NCI-H1105 treated with DMSO at 0.1 percent for 48 hours (cell line): ENCODE data around the gene ACE.

ENCODE experiments used
- DNase-seq: peaks from one replicate; lab custom pipeline; 2025; lab: John Stamatoyannopoulos, UW

ACE gene

DNA sequence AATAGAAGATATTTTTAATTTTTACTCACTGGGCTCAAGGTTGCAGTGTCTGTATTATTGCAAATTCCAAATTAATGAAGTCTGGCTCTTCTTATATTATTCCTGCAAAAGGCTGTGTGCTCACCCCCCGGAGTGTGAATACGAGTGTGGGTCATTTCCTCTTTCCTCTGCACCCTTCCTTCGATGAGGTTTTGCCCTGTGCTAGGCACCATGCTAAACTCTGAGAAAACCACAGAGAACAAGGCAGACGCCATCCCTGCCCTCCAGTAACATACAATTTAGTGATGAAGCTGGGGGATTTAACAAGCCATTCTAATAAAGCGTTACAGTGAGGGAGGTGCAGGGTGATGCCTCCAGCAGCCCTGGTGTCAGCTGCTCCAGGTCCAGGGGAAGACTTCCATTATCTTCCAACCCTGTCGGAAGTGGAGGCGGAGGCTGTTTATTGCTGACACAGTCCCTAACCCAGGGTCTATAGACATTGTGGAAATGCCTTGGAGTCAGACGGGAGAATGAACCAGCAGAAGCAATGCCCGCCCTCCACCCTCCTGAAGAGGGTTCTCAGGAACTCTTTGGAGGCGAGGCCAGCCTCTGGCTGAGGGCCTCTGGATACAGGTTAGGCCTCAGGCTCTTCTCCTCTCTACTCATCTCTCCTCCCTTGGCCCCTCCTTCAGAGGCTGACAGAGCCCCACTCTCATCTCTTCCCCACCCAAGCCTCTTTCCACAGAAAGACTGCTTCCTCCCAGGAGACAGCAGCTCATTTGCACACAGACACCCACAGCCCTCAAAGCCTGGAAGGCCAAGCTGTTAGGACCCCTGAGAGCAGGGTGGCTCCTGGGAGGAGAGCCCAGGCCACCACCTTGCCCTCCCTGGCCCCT lies 2.0 kb upstream of the ACE start:
- no peak for DNase-seq

- no peak for DNase-seq
These were observed 1.1 kb upstream of the ACE start for GRCh38 chr17:63475491-63476412.

- peak; percentile 68 for DNase-seq
These were observed 405 bp upstream of the ACE start for GRCh38 chr17:63476459-63476853.

DNA sequence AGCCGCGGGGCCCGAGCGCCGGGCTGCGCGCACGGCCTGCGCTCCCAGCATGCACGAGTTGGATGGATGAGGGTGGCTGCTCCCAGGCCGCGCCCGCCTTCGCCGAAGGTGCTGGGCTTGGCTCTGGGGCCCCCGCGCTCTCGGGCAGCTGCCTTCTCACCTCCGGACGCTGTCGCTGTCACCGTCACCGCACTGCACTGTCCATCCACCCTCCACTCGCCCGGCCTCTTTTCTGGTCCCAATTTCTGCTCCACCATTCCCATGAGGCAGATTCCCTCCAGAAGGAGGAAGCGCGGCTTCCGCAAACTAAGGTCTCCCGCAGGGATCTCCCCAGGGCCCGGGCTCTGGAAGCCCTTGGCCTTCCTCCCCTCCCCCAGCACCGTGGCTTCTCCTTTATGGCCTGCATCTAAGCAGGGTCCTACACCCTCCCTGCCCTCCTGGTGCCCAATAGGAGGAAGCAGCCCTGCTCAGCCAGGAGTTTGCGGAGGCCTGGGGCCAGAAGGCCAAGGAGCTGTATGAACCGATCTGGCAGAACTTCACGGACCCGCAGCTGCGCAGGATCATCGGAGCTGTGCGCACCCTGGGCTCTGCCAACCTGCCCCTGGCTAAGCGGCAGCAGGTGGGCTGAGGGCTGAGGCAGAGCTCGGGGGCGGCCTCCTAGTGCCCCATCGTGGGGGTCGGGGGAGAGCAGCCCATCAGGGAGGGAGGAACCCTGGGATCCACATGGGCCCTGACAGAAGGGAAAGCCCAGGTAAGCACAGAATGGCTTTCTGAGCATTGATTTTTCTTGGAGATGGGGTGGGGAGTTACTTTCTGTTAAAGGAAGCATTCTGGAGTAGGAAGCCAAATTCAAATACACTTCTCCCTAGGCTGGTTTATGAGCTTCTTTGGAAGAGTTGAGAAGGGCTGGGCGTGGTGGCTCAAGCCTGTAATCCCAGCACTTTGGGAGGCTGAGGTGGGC lies 899 bp downstream of the ACE start:
- DNase-seq: peak; percentile 23

DNA sequence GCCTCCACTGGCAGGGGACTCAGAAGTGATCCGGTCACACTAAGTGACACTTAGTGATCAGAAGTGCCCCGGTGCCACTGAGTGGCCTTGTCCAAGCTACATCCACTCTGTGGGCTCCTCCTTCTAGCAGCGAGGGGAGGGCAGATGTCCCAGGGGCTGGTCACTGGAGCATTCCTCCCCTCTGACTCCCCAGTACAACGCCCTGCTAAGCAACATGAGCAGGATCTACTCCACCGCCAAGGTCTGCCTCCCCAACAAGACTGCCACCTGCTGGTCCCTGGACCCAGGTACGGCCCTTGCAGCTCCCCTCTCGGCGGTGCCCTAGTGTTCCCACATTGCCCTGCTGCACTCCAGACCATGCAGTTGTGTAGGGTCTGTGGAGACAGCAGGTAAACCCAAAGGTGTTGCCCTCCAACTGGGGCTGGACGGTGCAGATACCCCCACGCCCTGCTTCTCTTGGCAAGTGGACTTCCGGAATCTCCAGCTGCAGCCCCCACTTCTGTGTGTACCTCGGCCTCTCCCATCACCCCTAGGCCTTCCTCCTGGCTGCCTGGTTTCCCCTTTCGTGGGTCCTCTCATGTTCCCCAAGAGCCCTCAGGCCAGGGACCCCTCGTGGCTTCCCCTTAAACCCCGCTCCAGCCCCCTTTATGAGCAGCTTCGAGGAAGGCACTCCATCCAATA lies 2.1 kb downstream of the ACE start:
- peak; percentile 28 for DNase-seq

DNA sequence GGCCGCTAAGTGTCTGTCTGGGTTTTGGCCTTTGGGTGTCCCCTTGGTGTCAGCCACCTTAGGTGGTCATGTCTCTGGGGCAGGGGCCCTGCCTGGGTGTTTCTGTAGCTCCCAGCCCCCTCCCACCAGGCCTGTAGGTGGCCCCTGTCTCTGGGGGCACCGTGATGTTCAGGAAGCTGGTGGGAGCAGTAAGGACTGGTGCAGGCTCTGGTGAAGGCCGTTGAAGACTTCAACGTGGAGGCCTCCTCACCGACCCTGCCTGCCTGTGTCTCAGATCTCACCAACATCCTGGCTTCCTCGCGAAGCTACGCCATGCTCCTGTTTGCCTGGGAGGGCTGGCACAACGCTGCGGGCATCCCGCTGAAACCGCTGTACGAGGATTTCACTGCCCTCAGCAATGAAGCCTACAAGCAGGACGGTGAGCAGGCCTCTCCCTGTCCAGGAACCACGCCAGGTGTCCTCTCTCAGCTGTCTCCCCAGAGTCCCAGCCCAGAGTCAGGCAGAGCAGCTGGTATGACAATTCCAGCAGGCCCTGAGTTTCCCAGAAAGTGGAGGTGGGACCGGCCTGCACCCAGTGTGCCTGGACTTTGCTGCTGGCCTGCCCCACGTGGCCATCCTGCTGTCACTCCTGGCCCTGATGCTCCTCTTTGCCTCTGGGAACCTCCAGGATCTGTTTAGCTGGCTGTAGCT lies 2.8 kb downstream of the ACE start:
- DNase-seq: no peak

DNA sequence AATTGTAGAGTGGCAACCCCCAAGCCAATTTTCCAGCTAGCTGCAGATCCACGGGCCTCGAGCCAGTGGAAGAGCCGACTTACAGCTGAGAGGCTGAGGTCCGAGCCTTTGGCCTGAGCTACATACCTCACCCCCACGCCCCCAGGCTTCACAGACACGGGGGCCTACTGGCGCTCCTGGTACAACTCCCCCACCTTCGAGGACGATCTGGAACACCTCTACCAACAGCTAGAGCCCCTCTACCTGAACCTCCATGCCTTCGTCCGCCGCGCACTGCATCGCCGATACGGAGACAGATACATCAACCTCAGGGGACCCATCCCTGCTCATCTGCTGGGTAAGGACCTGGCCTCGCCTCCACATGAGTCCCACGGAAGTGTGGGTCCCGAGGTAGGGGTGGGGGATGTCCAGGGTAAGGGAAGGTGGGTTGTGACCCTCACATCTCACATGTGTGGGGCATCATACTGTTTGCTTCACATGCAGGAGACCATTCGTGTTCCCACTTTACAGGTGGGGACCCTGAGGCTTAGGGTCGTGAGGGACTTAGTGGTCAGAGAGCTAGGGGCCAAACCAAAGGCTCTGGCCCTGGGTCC lies 3.4 kb downstream of the ACE start:
- DNase-seq: no peak

GRCh38 chr17:63480826-63481487 lies 4.1 kb downstream of the ACE start:
- DNase-seq: peak; percentile 88

DNA sequence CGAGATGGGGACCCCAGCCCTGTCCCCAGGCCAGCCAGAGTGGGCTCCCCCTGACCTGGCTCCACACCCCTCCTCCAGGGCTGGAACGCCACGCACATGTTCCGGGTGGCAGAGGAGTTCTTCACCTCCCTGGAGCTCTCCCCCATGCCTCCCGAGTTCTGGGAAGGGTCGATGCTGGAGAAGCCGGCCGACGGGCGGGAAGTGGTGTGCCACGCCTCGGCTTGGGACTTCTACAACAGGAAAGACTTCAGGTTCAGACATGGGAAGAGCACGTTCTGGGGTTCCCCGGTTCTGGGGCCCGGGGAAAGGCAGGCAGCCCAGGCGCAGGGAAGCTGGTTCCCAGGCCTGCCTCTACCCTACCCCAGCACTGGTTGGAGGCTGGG lies 4.6 kb downstream of the ACE start:
- DNase-seq: no peak

GRCh38 chr17:63482509-63482908 lies 5.6 kb downstream of the ACE start:
- DNase-seq: no peak

GRCh38 chr17:63483038-63483437 lies 6.2 kb downstream of the ACE start:
- DNase-seq: no peak

GRCh38 chr17:63483655-63484575 lies 7.1 kb downstream of the ACE start:
- no peak for DNase-seq

GRCh38 chr17:63486317-63487013 lies 9.6 kb downstream of the ACE start:
- no peak for DNase-seq

DNA sequence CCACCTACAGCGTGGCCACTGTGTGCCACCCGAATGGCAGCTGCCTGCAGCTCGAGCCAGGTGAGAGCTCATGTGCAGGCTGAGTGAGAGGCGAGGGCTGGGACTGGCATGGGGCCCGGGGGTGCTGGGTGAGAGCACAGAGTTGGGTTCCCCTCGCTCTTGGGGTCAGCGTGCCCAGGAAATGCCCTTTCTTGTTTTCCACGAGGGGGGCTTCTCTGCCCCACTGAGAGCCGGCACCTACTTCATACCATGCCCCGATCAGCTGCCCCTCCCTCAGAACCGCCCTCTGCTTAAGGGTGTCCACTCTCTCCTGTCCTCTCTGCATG lies 10.1 kb downstream of the ACE start:
- DNase-seq: no peak

GRCh38 chr17:63488851-63489250 lies 12.0 kb downstream of the ACE start:
- DNase-seq: no peak

DNA sequence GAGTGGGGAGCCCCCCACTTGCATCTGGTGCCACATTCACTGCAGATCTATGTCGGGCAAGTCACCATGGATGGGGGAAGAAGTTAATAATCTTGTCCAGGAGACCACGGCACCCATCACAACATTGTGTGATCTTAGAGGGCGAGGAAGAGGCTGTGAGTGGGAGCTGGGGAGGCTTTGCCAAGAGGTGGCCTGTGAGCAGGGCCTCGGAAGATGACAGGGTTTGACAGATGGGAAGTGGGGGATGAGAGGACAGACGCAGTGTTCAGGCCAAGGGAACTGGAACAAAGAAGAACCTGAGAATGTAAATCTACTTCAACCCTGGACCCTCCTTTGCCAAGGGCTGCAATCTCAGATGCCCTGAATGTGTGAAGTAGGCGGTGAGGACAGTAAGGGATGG lies 12.4 kb downstream of the ACE start:
- no peak for DNase-seq

DNA sequence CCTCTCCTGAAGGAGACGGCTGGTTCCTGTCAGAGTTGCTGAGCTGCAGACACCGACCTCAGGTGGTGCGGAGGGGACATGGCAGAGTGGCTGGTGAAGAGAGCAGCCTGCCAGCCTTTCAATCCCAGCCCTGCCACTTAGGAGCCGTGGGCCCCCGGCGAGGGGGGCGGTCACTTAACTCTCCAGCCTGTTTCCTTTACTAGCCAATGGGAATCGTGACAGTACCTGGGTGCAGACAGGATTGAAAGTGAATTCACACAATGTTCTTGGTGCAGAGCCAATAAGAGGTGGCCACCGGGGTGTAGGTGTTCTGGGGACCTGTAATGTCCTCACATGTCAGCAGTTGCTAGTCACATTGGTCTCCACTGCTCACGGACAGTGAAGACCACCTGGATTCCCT lies 13.5 kb downstream of the ACE start:
- DNase-seq: no peak

- DNase-seq: no peak
These were observed 14.1 kb downstream of the ACE start for GRCh38 chr17:63490858-63491400.
